K562 (cell line): ENCODE data around the gene DDX39A. TPM values are rescaled to one million over a fixed set of nuclear protein-coding genes. Genes with fewer than 3 reads are reported as not detected.
A peak's percentile ranks its signal among the peaks of the same experiment; 100 is the strongest.

Source experiments
- BACH1 ChIP-seq: fragments of 200-800 bp; sonication (Bioruptor generic); IDR thresholded peaks from 2 replicates; pipeline ENCODE4 v1.6.1; 2016; ENCODE audit warnings: missing genetic modification characterization, missing compliant biosample characterization
- BCOR ChIP-seq: fragments of 450-650 bp; IDR thresholded peaks from 2 replicates; pipeline ENCODE4 v1.6.1; 2016
- CAMTA2 ChIP-seq: fragments of 250-450 bp; sonication (Bioruptor Pico); conservative IDR thresholded peaks from 2 replicates; pipeline ENCODE4 v1.5.1; 2022
- ESRRB ChIP-seq: fragments of 250-450 bp; sonication (Bioruptor Pico); IDR thresholded peaks from 2 replicates; pipeline ENCODE4 v1.5.0; 2020; ENCODE audit warnings: mild to moderate bottlenecking, moderate library complexity, borderline replicate concordance
- GATAD2B ChIP-seq: fragments of 450-650 bp; IDR thresholded peaks from 2 replicates; pipeline ENCODE4 v1.6.1; 2017; ENCODE audit warnings: mild to moderate bottlenecking, borderline replicate concordance
- HMGN3 ChIP-seq: IDR thresholded peaks from 2 replicates; pipeline ENCODE4 v1.6.1; 2011; ENCODE audit warnings: borderline replicate concordance, low read depth, mild to moderate bottlenecking, mixed read lengths, low read length; ENCODE audit not compliant: insufficient read length; ENCODE audit errors: extremely low read depth
- JUN ChIP-seq, 2 experiments: sonication (generic) in 1 of 2; formaldehyde crosslinking in 1 of 2; IDR thresholded peaks; 2 replicates each; pipeline versions ENCODE4 v1.6.1 to v1.8.0; 2012 to 2022; ENCODE audit warnings: borderline replicate concordance in 2 of 2, mild to moderate bottlenecking in 2 of 2, improper control_type of control experiment in 1 of 2, low read depth in 1 of 2, low read length in 1 of 2, missing genetic modification reagents in 1 of 2
- KDM2B ChIP-seq: fragments of 250-450 bp; sonication (Bioruptor Pico); IDR thresholded peaks from 2 replicates; pipeline ENCODE4 v1.8.0; 2021; ENCODE audit warnings: mild to moderate bottlenecking, moderate library complexity
- MECOM ChIP-seq: fragments of 250-450 bp; sonication (Bioruptor Pico); IDR thresholded peaks from 2 replicates; pipeline ENCODE4 v1.8.0; 2022; ENCODE audit warnings: inconsistent platforms
- NELFE ChIP-seq: IDR thresholded peaks from 2 replicates; pipeline ENCODE4 v1.6.1; 2011; ENCODE audit warnings: mild to moderate bottlenecking; ENCODE audit not compliant: insufficient read depth, insufficient read length
- NFIC ChIP-seq: fragments of 450-650 bp; IDR thresholded peaks from 2 replicates; pipeline ENCODE4 v1.6.1; 2017; ENCODE audit warnings: mild to moderate bottlenecking, inconsistent platforms
- NR2C1 ChIP-seq, 2 experiments: fragments of 450-650 bp; IDR thresholded peaks; 2 replicates each; pipeline ENCODE4 v1.6.1; 2017; ENCODE audit warnings: mild to moderate bottlenecking in 2 of 2, antibody characterized with exemption in 1 of 2, inconsistent platforms in 1 of 2, missing compliant biosample characterization in 1 of 2, missing genetic modification characterization in 1 of 2
- NUFIP1 ChIP-seq: fragments of 450-650 bp; IDR thresholded peaks from 2 replicates; pipeline ENCODE4 v1.6.1; 2018; ENCODE audit not compliant: partially characterized antibody
- OTX1 ChIP-seq: fragments of 450-650 bp; formaldehyde crosslinking; IDR thresholded peaks from 2 replicates; pipeline ENCODE4 v1.4.0; 2022; ENCODE audit warnings: mild to moderate bottlenecking
- PCBP1 ChIP-seq: fragments of 200-400 bp; formaldehyde crosslinking; IDR thresholded peaks from 2 replicates; pipeline ENCODE4 v1.6.1; 2018; ENCODE audit warnings: mild to moderate bottlenecking, low read depth, low read length; ENCODE audit not compliant: poor library complexity, severe bottlenecking
- PRMT5 ChIP-seq: sonication (generic); formaldehyde crosslinking; IDR thresholded peaks from 2 replicates; pipeline ENCODE4 v1.5.0; 2020; ENCODE audit warnings: missing genetic modification reagents
- PTRF ChIP-seq: fragments of 450-650 bp; IDR thresholded peaks from 2 replicates; pipeline ENCODE4 v1.6.1; 2016; ENCODE audit warnings: mild to moderate bottlenecking, missing genetic modification characterization, missing compliant biosample characterization
- SRSF7 ChIP-seq: fragments of 200-400 bp; formaldehyde crosslinking; optimal IDR thresholded peaks from 2 replicates; pipeline ENCODE3; 2017; ENCODE audit warnings: mild to moderate bottlenecking, low read depth, low read length
- TCFL5 ChIP-seq: fragments of 250-450 bp; sonication (Bioruptor Pico); conservative IDR thresholded peaks from 2 replicates; pipeline ENCODE4 v1.6.1; 2021; ENCODE audit warnings: mild to moderate bottlenecking, moderate library complexity, matching md5 sums
- ZFP1 ChIP-seq: fragments of 450-650 bp; formaldehyde crosslinking; IDR thresholded peaks from 2 replicates; pipeline ENCODE4 v1.4.0; 2020; ENCODE audit warnings: mild to moderate bottlenecking, mixed read lengths
- ZNF175 ChIP-seq: fragments of 200-800 bp; sonication (Bioruptor generic); IDR thresholded peaks from 2 replicates; pipeline ENCODE4 v1.6.1; 2016; ENCODE audit warnings: low read depth, mild to moderate bottlenecking, missing genetic modification characterization, missing compliant biosample characterization
- ZNF57 ChIP-seq: fragments of 450-650 bp; formaldehyde crosslinking; IDR thresholded peaks from 2 replicates; pipeline ENCODE4 v1.4.0; 2020; ENCODE audit warnings: mild to moderate bottlenecking, moderate library complexity
- polyA plus RNA-seq, 8 experiments: library from polyadenylated mRNA; depleted of rRNA in 4 of 8; stranded (reverse) in 5 of 8; unstranded in 3 of 8; fragments of >200 nt; fragmentation: Nextera tagmentation in 2 of 8; fragmentation: Illumina TruSeq in 1 of 8; extraction: Ambion mirVana in 2 of 8; extraction: Trizol in 1 of 8; gene quantifications; 2 replicates each; pipeline versions ENCODE4 v1.2.1 to v1.2.3, GENCODE V29; 2011 to 2014; ENCODE audit warnings: inconsistent platforms in 1 of 8, missing spikeins in 1 of 8
- total RNA-seq, 7 experiments: library from RNA; depleted of rRNA in 6 of 7; stranded (reverse); fragments of >200 nt in 6 of 7; fragmentation: Illumina TruSeq in 2 of 7; extraction: Trizol in 2 of 7; gene quantifications; 2 replicates each; pipeline versions ENCODE4 v1.2.1 to v1.2.3, GENCODE V29; 2011 to 2021; ENCODE audit warnings: low replicate concordance in 1 of 7
- TF ChIP-seq, protein P1 (sequence below): sonication (generic); IDR thresholded peaks from 2 replicates; pipeline ENCODE4 v1.6.1; 2016
- TF ChIP-seq, protein P2 (sequence below): fragments of 250-450 bp; sonication (Bioruptor Pico); IDR thresholded peaks from 2 replicates; pipeline ENCODE4 v1.8.0; 2021; ENCODE audit warnings: mild to moderate bottlenecking, moderate library complexity
- TF ChIP-seq, protein P3 (sequence below): fragments of 250-450 bp; sonication (Bioruptor Pico); IDR thresholded peaks from 2 replicates; pipeline ENCODE4 v1.4.0; 2020
- TF ChIP-seq, protein P4 (sequence below): fragments of 200-400 bp; formaldehyde crosslinking; IDR thresholded peaks from 2 replicates; pipeline ENCODE4 v1.6.1; 2017; ENCODE audit warnings: mild to moderate bottlenecking, low read depth, low read length, moderate library complexity

The DDX39A gene
- total and polyA plus RNA-seq, 9 of the 15 experiments (the other 6 are each of a cell fraction or from before 2014, with no cell fraction given) = 90.3 to 250 (median 188) TPM

DNA sequence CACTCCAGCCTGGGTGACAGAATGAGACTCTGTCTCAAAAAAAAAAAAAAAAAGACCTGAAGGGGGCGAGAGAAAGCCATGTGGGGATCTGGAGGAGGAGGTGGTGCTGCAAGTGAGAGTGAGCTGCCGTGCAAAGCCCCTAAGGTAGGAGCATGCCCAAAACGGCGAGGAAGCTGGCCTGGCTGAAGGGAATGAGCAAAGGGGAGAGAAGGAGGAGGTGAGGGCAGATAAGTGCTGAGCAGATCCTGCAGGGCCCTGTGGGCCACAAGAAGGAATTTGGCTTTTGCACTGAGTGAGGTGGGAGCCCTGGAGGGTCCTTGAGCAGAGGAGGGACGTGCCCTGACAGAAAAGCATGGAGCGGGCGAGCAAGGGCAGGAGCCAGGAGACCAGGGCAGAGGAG, 57.3 kb downstream of the DDX39A start (continued):
- TF ChIP-seq NELFE (no peak), JUN (IDR thresholded peaks at IDR 0.05; ENCODE audit: borderline replicate concordance, low read depth, low read length) (no peak), JUN (CRISPR knock-in tag; IDR thresholded peaks at IDR 0.05; ENCODE audit: borderline replicate concordance) (no peak), NFIC (no peak), OTX1 (CRISPR knock-in tag) (no peak), HMGN3 (no peak), ZNF175 (CRISPR knock-in tag) (no peak), BACH1 (no peak), GATAD2B (no peak), ESRRB (CRISPR knock-in tag) (no peak), NR2C1 (IDR thresholded peaks at IDR 0.05) (no peak), NR2C1 (tag; IDR thresholded peaks at IDR 0.05) (no peak), BCOR (peak; percentile 78), PTRF (tag) (no peak), PRMT5 (CRISPR knock-in tag) (no peak), MECOM (CRISPR knock-in tag) (no peak), CAMTA2 (CRISPR knock-in tag) (no peak), SRSF7 (no peak), KDM2B (CRISPR knock-in tag) (no peak), NUFIP1 (no peak), ZFP1 (CRISPR knock-in tag) (no peak), PCBP1 (no peak), TCFL5 (no peak), ZNF57 (no peak)
- TF ChIP-seq, protein P1, sequence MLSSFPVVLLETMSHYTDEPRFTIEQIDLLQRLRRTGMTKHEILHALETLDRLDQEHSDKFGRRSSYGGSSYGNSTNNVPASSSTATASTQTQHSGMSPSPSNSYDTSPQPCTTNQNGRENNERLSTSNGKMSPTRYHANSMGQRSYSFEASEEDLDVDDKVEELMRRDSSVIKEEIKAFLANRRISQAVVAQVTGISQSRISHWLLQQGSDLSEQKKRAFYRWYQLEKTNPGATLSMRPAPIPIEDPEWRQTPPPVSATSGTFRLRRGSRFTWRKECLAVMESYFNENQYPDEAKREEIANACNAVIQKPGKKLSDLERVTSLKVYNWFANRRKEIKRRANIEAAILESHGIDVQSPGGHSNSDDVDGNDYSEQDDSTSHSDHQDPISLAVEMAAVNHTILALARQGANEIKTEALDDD = no peak
- TF ChIP-seq, protein P2, sequence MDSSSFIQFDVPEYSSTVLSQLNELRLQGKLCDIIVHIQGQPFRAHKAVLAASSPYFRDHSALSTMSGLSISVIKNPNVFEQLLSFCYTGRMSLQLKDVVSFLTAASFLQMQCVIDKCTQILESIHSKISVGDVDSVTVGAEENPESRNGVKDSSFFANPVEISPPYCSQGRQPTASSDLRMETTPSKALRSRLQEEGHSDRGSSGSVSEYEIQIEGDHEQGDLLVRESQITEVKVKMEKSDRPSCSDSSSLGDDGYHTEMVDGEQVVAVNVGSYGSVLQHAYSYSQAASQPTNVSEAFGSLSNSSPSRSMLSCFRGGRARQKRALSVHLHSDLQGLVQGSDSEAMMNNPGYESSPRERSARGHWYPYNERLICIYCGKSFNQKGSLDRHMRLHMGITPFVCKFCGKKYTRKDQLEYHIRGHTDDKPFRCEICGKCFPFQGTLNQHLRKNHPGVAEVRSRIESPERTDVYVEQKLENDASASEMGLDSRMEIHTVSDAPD = no peak
- TF ChIP-seq, protein P3, sequence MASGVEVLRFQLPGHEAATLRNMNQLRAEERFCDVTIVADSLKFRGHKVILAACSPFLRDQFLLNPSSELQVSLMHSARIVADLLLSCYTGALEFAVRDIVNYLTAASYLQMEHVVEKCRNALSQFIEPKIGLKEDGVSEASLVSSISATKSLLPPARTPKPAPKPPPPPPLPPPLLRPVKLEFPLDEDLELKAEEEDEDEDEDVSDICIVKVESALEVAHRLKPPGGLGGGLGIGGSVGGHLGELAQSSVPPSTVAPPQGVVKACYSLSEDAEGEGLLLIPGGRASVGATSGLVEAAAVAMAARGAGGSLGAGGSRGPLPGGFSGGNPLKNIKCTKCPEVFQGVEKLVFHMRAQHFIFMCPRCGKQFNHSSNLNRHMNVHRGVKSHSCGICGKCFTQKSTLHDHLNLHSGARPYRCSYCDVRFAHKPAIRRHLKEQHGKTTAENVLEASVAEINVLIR (CRISPR knock-in tag) = no peak
- TF ChIP-seq, protein P4, sequence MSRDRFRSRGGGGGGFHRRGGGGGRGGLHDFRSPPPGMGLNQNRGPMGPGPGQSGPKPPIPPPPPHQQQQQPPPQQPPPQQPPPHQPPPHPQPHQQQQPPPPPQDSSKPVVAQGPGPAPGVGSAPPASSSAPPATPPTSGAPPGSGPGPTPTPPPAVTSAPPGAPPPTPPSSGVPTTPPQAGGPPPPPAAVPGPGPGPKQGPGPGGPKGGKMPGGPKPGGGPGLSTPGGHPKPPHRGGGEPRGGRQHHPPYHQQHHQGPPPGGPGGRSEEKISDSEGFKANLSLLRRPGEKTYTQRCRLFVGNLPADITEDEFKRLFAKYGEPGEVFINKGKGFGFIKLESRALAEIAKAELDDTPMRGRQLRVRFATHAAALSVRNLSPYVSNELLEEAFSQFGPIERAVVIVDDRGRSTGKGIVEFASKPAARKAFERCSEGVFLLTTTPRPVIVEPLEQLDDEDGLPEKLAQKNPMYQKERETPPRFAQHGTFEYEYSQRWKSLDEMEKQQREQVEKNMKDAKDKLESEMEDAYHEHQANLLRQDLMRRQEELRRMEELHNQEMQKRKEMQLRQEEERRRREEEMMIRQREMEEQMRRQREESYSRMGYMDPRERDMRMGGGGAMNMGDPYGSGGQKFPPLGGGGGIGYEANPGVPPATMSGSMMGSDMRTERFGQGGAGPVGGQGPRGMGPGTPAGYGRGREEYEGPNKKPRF = no peak
